GM08714 (cell line): ENCODE measurements around the gene NUMB.
"Not testable (repeated sequence)": the region's sequence is repeated elsewhere in the genome, so short reads cannot be mapped to it uniquely, and the experiment has no call there.

Source experiments
- H3K4me3 ChIP-seq: fragments of 200-500 bp; sonication (Bioruptor generic); 2 replicates; pipeline ENCODE4 v1.5.1; 2014; ENCODE audit warnings: mild to moderate bottlenecking, low read length, inconsistent platforms
- ZNF274 ChIP-seq: IDR thresholded peaks from 2 replicates; pipeline ENCODE4 v1.6.1; 2012; ENCODE audit warnings: mild to moderate bottlenecking, low read depth, low read length

NUMB gene

GRCh38 chr14:73374218-73374617 is 84.1 kb downstream of the NUMB start:
- H3K4me3 ChIP-seq = no peak overlapping the region
- TF ChIP-seq ZNF274 = no peak

DNA sequence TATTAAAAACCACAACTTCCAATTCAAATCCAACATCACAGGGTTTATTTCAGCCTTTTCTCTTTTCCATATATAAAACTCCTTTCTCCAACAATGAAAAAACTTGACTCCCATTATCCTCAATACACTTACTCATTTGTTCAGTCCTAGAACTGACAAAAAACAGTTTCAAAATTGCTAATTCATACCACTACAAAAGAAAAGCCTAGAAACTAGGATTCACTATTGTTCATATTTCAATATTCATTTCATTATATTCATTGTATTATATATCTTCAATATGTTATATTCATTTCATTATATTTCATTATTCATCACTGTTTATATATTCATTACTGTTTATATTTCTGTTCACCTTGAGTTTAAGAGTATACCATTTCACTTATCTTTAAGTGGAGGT is 85.8 kb downstream of the NUMB start:
- no peak for TF ChIP-seq ZNF274
- H3K4me3 ChIP-seq = no peak overlapping the region

GRCh38 chr14:73370561-73370960 is 87.8 kb downstream of the NUMB start:
- H3K4me3 ChIP-seq = no peak overlapping the region
- TF ChIP-seq ZNF274 = no peak

DNA sequence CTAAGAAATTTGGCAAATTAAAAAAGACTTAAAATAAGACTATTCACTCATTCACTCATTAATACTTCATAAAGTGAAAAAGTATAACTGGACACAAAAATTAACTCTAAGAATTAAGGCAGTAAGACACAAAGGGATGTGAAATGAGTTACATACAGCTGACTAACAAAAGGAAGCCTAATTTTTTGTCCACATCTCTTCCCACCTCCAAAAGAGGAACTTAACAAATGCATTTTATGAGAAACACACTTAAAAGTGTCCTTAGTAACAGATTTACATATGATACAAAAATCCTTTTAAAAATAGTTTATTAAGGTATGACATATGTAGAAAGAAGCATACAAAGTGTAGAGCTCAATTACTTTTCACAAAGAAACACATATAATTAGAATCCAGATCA is 88.9 kb downstream of the NUMB start:
- no peak overlapping the region for H3K4me3 ChIP-seq
- TF ChIP-seq ZNF274 = no peak

DNA sequence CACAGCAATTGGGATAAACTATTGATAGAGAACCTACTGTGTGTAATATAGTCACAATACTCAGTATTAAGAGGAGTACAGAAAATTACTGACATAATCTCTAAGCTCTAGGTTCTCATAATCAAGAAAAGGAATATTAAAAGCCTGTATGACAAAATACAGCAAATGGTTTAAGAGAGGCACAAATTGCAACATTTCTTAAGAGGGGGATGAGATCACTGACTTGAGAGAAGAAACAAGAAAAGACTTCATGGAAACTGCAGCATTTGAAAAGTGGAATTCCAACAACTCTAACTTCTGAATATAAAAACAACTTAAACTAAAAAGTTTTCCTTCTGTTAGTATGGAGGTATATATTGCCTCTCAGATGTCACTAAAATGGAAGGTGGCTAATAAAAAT is 89.7 kb downstream of the NUMB start:
- no peak overlapping the region for H3K4me3 ChIP-seq
- TF ChIP-seq ZNF274 = no peak

- no peak overlapping the region for H3K4me3 ChIP-seq
- no peak for TF ChIP-seq ZNF274
Measured at GRCh38 chr14:73365727-73366126, 92.6 kb downstream of the NUMB start.

- no peak overlapping the region for H3K4me3 ChIP-seq
- TF ChIP-seq ZNF274 = no peak
Measured at GRCh38 chr14:73364559-73364958, 93.8 kb downstream of the NUMB start.

DNA sequence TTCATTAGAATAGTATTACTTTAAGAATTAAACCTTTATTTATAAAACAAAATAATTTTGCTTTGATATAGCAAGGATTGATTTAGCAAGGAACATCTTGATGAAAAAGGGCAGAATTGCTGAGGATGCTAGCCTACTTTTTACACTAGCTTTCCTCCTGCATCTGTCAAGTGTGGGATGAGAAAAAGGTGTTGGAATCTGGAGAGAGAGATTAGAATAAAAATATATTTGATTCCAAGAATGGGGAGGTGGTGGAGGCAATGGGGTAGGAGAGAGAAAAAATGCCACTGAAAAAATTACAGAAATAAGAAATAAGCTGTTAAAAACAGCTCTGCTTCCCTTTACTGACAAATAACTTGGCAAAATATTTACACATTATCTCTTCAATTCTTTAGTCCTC is 98.9 kb downstream of the NUMB start:
- TF ChIP-seq ZNF274 = no peak
- H3K4me3 ChIP-seq = no peak overlapping the region

GRCh38 chr14:73358187-73358586 is 100.2 kb downstream of the NUMB start:
- H3K4me3 ChIP-seq = no peak overlapping the region
- TF ChIP-seq ZNF274 = no peak

- not testable (repeated sequence) for H3K4me3 ChIP-seq
Measured at GRCh38 chr14:73349091-73349490, 109.3 kb downstream of the NUMB start.

GRCh38 chr14:73344319-73344718 is 114.0 kb downstream of the NUMB start:
- no peak for TF ChIP-seq ZNF274
- no peak overlapping the region for H3K4me3 ChIP-seq

GRCh38 chr14:73342670-73343069 is 115.7 kb downstream of the NUMB start:
- no peak for TF ChIP-seq ZNF274
- no peak overlapping the region for H3K4me3 ChIP-seq

- no peak overlapping the region for H3K4me3 ChIP-seq
- no peak for TF ChIP-seq ZNF274
Measured at GRCh38 chr14:73339846-73340595, 118.3 kb downstream of the NUMB start.

DNA sequence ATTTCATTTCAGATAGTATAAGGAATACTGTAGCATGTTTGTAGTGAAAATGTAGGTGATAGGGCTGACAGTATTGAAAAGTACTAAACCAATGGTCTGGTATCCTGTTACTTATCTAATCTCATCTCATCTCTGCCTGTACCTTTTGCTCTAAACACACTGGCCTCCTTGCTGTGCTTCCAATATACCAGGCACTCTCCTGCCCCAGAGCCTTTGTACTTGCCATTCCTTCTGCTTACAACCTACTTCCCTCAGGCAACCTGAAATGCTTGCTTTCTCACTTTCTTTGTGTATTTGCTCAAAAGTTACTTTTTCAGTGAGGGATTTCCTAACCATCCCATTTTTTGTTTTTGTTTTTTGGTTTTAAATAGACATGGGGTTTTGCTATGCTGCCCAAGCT is 119.1 kb downstream of the NUMB start:
- TF ChIP-seq ZNF274 = no peak

DNA sequence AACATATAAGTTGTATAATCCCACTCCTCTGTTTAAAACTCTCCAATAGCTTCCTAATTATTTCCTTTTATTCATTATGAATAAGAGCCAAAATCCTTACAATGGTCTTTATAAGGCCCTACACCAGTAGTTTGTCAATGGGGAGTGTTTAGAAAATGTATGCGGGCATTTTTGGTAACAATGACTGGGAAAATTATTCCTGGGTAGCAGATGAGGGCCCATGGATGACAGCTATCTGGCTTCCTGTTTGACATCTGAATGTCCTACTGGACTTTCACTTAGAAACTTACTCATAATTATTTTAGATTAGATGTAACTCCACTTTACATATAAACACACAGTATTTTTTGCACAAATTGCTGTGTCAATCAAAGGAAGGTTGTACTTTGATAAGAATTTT is 119.8 kb downstream of the NUMB start:
- no peak for TF ChIP-seq ZNF274

More for the DNA sequence above, 119.1 kb downstream of the NUMB start:
- no peak overlapping the region for H3K4me3 ChIP-seq

GRCh38 chr14:73333031-73333430 is 125.3 kb downstream of the NUMB start:
- TF ChIP-seq ZNF274 = no peak
- no peak overlapping the region for H3K4me3 ChIP-seq

More for the DNA sequence above, 119.8 kb downstream of the NUMB start:
- H3K4me3 ChIP-seq = no peak overlapping the region
